Hematopoietic multipotent progenitor cell treated with erythropoietin and hydrocortisone succinate and interleukin-3 and kit ligand, for 8 days (in vitro differentiated cells): ENCODE measurements around the gene SLC16A9.
"Not testable (repeated sequence)": the region's sequence is repeated elsewhere in the genome, so short reads cannot be mapped to it uniquely, and the experiment has no call there.

Source experiments
- DNase-seq: peaks from one replicate; pipeline ENCODE4 v3.0.0-alpha.2; 2015

The SLC16A9 gene

GRCh38 chr10:59709395-59710125 lies at the start of gene SLC16A9:
Gene SLC16A9 (minus strand): TSS chr10:59709850. CDS start chr10:59684291, 25,559 bp downstream.
- DNase-seq, result peak; percentile 63

DNA sequence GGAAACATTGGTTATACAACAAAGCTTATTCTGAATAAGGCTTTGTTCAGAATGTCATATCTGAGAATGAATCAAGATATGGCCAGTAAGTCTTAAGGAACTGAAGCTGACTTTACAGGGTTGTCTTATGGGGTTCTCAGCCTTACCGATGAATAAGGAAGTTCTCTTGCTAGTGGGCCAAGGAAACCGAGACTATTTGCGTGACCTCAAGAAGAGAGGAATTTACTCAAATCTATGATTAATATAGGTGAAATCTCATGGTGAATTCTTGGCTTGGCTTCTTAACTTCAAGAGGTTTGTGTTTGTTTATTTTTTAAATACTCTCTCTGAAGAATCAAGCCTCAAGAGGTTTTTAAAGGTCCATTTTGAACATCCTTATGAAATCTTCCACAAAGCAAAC lies 48.3 kb upstream of the SLC16A9 start:
- DNase-seq, result no peak

DNA sequence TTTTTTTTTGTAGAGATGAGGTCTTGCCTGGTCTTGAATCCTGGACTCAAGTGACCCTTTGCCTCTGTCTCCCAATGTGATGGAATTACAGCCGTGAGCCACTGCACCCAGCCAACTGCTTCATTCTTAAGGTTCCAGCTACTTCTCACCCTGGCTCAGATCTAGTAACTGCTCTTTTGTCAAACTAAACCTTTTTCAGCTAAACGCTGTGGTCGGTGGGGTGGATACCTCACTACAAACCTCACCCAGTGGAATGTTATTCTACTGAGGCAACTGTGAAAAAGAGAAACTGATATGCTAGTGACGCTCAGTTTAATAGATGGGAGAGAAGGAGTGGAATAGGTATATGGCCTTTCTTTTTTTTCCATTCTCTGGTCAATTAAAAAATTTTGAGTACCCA lies 45.3 kb upstream of the SLC16A9 start:
- no peak for DNase-seq

- no peak for DNase-seq
Measured at GRCh38 chr10:59753267-59753666, 43.6 kb upstream of the SLC16A9 start, which contains the start of gene MRLN. Gene MRLN (minus strand): TSS chr10:59753455.

DNA sequence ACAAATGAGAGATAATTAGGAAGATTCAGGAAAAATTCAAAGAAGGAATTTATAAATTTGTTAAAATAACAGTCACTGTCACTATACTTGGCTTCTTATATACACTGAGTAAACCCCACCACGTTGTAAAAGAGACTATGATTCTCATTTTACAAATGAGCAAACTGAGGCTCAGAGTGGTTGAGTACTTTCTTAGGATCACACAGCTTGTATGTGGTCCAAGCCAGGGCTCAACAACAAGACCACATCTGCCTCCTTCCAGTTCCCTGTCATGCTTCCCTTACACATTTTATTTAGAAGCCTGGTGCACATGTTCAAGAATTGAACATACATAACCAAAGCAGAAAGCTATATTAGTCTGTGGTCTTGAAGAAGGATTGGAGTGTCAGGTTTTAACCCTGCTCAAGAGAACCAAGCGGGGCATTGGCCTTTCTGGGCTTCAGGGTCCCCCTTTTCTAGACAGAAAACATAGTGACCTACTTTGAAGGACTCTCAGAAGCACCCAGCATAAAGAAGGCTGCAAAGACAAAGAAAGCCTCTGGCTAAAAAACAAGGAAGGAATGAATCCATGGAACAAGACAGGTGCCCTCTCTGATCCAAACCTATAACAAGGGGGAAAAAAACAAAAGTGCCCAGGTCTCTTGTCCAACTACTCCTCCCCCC lies 42.8 kb upstream of the SLC16A9 start:
- DNase-seq, result no peak

- DNase-seq, result no peak
Measured at GRCh38 chr10:59750155-59750945, 40.7 kb upstream of the SLC16A9 start.

- no peak for DNase-seq
Measured at GRCh38 chr10:59748834-59749233, 39.2 kb upstream of the SLC16A9 start.

GRCh38 chr10:59745163-59745650 lies 35.6 kb upstream of the SLC16A9 start:
- no peak for DNase-seq

DNA sequence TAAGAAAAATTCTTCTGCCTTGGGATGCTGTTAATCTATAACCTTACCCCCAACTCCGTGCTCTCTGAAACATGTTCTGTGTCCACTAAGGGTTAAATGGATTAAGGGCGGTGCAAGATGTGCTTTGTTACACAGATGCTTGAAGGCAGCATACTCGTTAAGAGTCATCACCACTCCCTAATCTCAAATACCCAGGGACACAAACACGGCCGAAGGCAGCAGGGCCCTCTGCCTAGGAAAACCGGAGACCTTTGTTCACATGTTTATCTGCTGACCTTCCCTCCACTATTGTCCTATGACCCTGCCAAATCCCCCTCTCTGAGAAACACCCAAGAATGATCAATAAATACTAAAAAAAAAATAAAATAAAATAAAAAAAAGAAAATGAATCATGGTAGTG lies 35.1 kb upstream of the SLC16A9 start:
- not testable (repeated sequence) for DNase-seq

GRCh38 chr10:59744156-59744555 lies 34.5 kb upstream of the SLC16A9 start:
- not testable (repeated sequence) for DNase-seq

DNA sequence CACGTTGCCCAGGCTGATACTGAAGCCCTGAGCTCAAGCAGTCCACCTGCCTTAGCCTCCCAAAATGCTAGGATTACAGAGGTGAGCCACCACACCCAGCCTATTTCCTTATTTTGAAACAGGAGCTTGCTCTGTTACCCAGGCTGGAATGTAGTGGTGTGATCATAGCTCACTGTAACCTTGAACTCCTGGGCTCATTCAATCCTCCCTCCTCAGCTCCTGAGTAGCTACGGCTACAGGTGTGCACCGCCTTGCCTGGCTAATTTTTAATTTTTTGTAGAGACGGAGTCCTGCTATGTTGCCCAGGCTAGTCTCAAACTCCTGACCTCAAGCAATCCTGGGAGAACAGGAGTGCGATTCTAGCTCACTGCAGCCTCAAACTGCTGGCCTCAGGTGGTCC lies 31.9 kb upstream of the SLC16A9 start:
- no peak for DNase-seq

GRCh38 chr10:59741048-59741447 lies 31.4 kb upstream of the SLC16A9 start:
- no peak for DNase-seq

- DNase-seq, result no peak
Measured at GRCh38 chr10:59736749-59737148, 27.1 kb upstream of the SLC16A9 start.

DNA sequence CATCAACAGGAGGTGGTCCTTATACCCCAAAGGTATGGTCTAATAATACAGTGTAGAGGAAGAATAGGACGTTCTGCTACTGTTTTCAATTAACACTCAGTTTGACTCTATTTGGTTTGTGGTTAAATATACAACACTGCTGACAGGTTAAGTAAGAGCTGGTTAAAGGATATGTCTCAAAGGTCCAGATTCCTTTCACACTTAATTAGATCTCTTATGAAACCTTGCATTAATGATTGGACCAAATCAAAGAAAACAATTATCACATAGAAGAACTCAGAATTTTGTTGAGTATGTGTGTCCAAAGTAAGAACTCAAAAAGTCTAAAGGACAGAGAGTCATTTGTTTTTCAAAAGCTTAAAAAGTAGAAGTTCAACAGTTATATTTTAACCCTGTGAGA lies 25.6 kb upstream of the SLC16A9 start:
- no peak for DNase-seq

DNA sequence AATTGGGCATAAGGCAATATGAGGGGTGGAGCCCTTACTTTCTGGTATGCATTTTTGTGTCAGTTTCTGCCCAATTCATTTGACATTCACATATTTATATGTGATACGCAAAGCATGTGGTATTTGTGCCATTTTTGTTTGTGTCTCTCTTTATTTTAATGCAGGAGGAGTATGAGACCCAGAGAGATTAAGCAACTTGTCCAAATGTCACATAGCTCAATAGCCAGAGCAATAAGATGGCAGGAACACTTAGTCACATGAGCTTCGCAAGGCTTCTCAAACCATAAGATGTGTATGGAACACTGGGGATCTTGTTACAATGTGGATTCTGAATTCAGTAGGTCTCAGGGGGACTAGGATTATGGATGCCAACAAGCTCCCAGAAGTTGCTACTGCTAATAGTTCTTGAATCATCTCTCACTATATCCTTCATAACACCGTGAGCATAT lies 24.4 kb upstream of the SLC16A9 start:
- DNase-seq, result no peak

DNA sequence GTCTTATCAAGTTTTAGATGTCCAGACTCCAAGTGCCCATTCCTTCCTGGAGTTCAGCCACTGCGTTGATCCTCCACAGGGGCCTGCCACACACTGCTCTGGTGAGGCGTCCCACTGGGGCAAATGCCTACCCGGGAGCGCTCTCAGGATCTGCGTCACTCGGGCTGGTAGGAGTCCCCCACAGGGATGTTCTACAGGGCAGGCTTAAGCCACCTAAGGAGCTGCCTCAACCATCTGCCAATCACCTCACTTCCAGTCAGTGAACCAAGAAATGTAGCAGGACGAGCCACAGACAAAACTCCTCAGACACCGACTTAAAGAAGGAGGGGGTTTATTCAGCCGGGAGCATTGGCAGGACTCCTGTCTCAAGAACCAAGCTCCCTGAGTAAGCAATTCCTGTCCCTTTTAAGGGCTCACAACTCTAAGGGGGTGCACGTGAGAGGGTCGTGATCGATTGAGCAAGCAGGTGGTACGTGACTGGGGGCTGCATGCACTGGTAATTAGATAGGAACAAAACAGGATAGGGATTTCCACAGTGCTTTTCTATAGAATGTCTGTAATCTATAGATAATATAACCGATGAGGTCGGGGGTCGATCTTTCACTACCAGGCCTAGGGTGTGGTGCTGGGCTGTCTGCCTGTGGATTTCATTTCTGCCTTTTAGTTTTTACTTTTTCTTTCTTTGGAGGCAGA lies 23.8 kb upstream of the SLC16A9 start:
- peak; percentile 54 for DNase-seq

- DNase-seq, result not testable (repeated sequence)
Measured at GRCh38 chr10:59732849-59733248, 23.2 kb upstream of the SLC16A9 start.

DNA sequence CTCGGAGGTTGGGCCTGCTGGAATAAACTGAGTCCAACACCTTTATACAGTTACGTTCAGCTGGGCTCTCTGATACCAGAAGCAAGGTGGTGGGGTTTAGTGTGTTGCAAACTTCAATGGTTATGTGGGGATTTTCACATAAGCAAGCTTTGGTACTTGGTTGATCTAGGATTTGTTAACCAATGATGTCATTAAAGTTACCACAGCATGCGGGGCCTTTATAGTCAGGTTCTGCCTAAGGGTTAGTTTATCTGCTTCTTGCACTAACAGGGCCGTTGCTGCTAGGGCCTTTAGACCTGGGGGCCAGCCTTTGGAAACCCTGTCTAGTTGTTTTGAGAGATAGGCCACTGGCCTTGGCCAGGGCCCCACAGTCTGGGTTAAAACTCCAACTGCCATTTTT lies 19.5 kb upstream of the SLC16A9 start:
- DNase-seq, result peak; percentile 65

GRCh38 chr10:59724098-59724938 lies 14.7 kb upstream of the SLC16A9 start:
- DNase-seq, result no peak

- DNase-seq, result no peak
Measured at GRCh38 chr10:59720377-59720776, 10.7 kb upstream of the SLC16A9 start.

DNA sequence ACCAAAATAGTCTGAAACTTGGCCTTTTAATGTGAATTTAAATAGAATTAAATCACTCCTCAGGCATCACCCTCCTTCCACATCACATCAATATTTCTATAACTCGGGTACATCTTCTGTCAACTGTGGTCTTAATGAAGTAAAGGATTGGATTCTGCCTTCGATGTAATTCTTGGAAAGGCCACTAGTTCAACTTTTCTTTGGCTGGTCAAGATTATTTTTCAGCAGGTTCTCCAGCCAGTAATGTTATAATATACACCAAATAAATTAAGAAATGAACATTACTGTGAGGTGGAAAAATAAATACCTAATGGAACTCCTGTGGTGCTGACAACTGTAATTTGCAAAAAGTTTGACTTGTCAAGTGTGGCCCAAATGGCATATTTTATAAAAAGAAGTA lies 9.7 kb upstream of the SLC16A9 start:
- DNase-seq, result no peak

DNA sequence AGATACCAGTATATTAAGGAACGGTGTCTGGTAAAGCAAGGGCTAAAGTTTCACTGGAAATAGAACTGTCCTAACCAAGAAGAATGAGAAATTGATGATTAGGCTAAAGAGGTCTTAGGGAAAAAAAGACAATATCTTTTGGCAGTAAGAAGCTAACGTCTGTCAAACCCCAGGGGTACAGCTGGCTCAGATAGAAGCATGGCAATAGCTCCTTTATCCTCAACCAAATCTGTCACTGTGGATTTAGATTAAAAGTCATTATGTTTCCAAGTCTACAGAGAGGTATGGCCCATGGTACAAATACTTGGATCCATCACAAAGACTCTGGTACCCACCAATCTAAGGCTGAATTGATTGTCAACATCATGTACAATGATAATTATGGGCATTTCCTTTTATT lies 8.6 kb upstream of the SLC16A9 start:
- no peak for DNase-seq
